ENCODE data around the gene OR5H14. TPM values are rescaled to one million over a fixed set of nuclear protein-coding genes. Genes with fewer than 3 reads are reported as not detected.
"Not testable (repeated sequence)": the region's sequence is repeated elsewhere in the genome, so short reads cannot be mapped to it uniquely, and the experiment has no call there.

The OR5H14 gene
- total RNA-seq, 4 donors from 2014 or later: 0.04 TPM; not detected in 3

GRCh38 chr3:98172621-98173020 lies 25.3 kb downstream of the OR5H14 start:
- Histone ChIP-seq H3K27ac (no peak overlapping the region), H3K36me3 (no peaks in the 10 kb centered on the region), H3K4me1 (no peaks in the 10 kb centered on the region), H3K4me3 (no peak overlapping the region), H3K9me3 (no peaks in the 10 kb centered on the region), H3K27me3 (no peaks in the 10 kb centered on the region)
- no peak for ATAC-seq
- WGBS, 2 donors (ENCODE audit: low coverage in 1 of 2): 81 to 84% methylated on average over 5 to 7 of the region's 7 CpGs
- TF ChIP-seq CTCF (IDR thresholded peaks at IDR 0.05) (no peak), POLR2AphosphoS5 (IDR thresholded peaks at IDR 0.05) (no peak), POLR2A (IDR thresholded peaks at IDR 0.05) (no peak), EP300 (IDR thresholded peaks at IDR 0.05) (no peak)

DNA sequence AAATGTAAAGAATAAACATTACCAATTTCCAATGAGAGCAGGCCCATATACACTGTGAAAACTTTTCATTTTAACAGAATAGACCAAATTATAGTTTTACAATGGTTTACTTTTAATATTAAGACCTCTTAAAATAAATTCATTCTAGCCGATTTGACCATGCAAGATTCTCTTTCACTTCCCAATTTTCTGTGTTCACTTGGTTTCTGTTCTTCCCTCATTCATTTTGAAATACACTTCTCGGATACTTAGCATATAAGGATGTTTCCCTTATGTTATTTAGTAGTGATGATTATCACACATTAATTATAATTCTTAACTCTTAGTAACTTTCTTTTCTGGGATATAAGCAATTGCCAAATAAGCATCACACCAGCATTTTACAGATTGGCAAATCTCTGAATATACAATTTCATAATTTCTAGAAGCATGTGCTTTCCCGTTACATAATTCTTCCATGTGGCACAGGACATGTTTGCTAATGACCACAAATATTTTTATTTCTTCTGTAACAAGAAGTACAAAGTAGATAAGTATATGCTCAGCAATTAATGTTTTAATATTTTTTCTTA lies 33.1 kb downstream of the OR5H14 start:
- Histone ChIP-seq H3K4me1 (no peaks in the 10 kb centered on the region), H3K36me3 (no peaks in the 10 kb centered on the region), H3K9me3 (no peaks in the 10 kb centered on the region), H3K27me3 (no peaks in the 10 kb centered on the region), H3K4me3 (no peak overlapping the region), H3K27ac (no peak overlapping the region)
- 82 to 85% methylated on average over 3 of the region's 3 CpGs for WGBS, 2 donors (ENCODE audit: low coverage in 1 of 2)
- no peak for ATAC-seq
- TF ChIP-seq EP300 (IDR thresholded peaks at IDR 0.05) (no peak), CTCF (IDR thresholded peaks at IDR 0.05) (no peak), POLR2AphosphoS5 (IDR thresholded peaks at IDR 0.05) (no peak)

DNA sequence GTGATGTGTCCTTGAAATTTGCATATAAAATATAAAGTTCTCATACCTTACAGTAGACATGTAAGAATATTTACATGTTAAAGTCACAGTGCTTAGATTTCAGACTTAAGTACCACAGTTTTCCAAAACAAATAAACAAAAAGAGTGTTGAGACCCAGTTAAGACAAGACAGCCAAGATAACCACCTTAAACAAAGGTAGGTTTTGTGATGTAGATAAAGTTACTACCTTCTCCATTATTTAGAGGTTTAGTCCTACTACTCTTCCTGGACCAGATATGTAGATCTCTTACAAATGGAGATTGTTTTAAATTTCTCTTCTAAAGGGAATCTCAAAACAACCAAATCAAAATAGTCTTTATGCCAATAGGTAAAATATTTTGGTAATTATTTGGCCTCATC lies 34.9 kb downstream of the OR5H14 start:
- no peak overlapping the region for H3K4me3 ChIP-seq
- H3K9me3 ChIP-seq: no peaks in the 10 kb centered on the region
- TF ChIP-seq POLR2AphosphoS5 (IDR thresholded peaks at IDR 0.05) (no peak), EP300 (IDR thresholded peaks at IDR 0.05) (no peak), POLR2A (IDR thresholded peaks at IDR 0.05) (no peak), CTCF (IDR thresholded peaks at IDR 0.05) (no peak)
- H3K36me3 ChIP-seq: no peaks in the 10 kb centered on the region
- no peak for ATAC-seq
- no peak overlapping the region for H3K27ac ChIP-seq
- H3K27me3 ChIP-seq: no peaks in the 10 kb centered on the region
- H3K4me1 ChIP-seq: no peaks in the 10 kb centered on the region

DNA sequence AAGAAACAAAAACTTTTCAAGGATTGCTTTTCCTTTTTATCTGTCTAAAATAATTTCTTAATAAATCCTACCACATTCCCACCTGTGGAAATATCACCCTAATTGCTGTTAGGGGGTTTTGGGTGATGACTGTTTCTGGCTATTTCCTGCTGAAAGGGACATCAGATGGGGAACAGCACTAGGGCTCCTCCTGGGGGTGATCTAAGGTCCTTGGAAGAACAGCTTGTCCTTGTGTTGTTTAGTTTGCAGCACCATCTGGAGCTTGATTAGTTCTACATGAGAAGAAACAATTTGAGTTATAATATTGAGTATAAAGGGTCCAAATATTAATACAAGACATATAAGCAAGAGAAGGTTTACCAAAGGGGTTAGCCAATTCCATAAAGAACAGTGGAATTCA lies 37.9 kb downstream of the OR5H14 start:
- no peak for TF ChIP-seq POLR2A (IDR thresholded peaks at IDR 0.05)
- TF ChIP-seq POLR2AphosphoS5 (IDR thresholded peaks at IDR 0.05): no peak
- no peak for TF ChIP-seq EP300 (IDR thresholded peaks at IDR 0.05)
- TF ChIP-seq CTCF (IDR thresholded peaks at IDR 0.05): no peak
- no peaks in the 10 kb centered on the region for H3K36me3 ChIP-seq
- ATAC-seq: no peak
- H3K4me1 ChIP-seq: no peaks in the 10 kb centered on the region
- H3K27me3 ChIP-seq: no peaks in the 10 kb centered on the region
- no peaks in the 10 kb centered on the region for H3K9me3 ChIP-seq
- no peak overlapping the region for H3K4me3 ChIP-seq
- no peak overlapping the region for H3K27ac ChIP-seq

- ATAC-seq: no peak
- Histone ChIP-seq H3K27me3 (no peaks in the 10 kb centered on the region), H3K4me1 (no peaks in the 10 kb centered on the region), H3K36me3 (no peaks in the 10 kb centered on the region), H3K4me3 (no peak overlapping the region), H3K27ac (no peak overlapping the region), H3K9me3 (no peaks in the 10 kb centered on the region)
- WGBS, 2 donors (ENCODE audit: low coverage in 1 of 2): 20 to 34% methylated on average over 2 to 3 of the region's 3 CpGs
- no peak for TF ChIP-seq CTCF (IDR thresholded peaks at IDR 0.05)
Measured at GRCh38 chr3:98188545-98188944, 41.3 kb downstream of the OR5H14 start.

DNA sequence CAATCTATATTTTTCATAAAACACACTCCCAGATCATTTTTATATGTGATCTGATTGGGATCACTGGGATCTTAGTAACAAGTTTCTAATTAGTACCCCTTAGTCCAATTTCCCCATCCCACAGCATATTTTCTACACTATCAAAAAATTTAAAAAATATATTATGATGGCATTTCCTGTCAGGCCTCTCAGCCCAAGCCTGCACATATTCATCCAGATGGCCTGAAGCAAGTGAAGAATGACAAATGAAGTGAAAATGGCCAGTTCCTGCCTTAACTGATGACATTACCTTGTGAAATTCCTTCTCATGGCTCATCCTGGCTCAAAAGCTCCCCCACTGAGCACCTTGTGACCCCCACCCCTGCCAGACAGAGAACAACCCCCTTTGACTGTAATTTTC lies 43.6 kb downstream of the OR5H14 start:
- H3K36me3 ChIP-seq, H3K9me3 ChIP-seq, ATAC-seq, H3K4me1 ChIP-seq, H3K4me3 ChIP-seq, H3K27ac ChIP-seq, H3K27me3 ChIP-seq: not testable (repeated sequence)

DNA sequence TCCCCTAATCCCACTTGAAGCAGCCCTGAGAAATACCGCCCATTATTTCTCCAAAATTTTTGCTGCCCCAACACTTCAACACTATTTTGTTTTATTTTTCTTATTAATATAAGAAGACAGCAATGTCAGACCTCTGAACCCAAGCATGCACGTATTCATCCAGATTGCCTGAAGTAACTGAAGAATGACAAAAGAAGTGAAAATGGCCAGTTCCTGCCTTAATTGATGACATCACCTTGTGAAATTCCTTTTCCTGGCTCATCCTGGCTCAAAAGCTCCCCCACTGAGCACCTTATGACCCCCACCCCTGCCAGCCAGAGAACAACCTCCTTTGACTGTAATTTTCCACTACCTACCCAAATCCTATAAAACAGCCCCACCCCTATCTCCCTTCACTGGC lies 49.0 kb downstream of the OR5H14 start:
- not testable (repeated sequence) for H3K36me3 ChIP-seq, ATAC-seq, H3K9me3 ChIP-seq, H3K27ac ChIP-seq, H3K4me1 ChIP-seq, H3K27me3 ChIP-seq, H3K4me3 ChIP-seq
- WGBS, 2 donors (ENCODE audit: low coverage in 1 of 2): 71 to 75% methylated on average over 1 to 2 of the region's 2 CpGs
